Lower leg skin (tissue), 3 donors: ENCODE measurements around the gene FAM110A.

ENCODE experiments used
- CTCF ChIP-seq, 3 donors: fragments of 450-650 bp; IDR thresholded peaks; one replicate each; pipeline ENCODE4 v1.5.1; 2016; ENCODE audit warnings: antibody characterized with exemption in 3 of 3, mild to moderate bottlenecking in 3 of 3, moderate library complexity in 2 of 3
- POLR2A ChIP-seq, 2 donors: fragments of 450-650 bp; IDR thresholded peaks; one replicate each; pipeline ENCODE4 v1.6.1; 2016 to 2017; ENCODE audit warnings: antibody characterized with exemption in 2 of 2, mild to moderate bottlenecking in 1 of 2, moderate library complexity in 1 of 2

GRCh38 chr20:823574-823902 lies 10.0 kb upstream of the FAM110A start:
- TF ChIP-seq POLR2A (IDR thresholded peaks at IDR 0.05): no peak
- TF ChIP-seq CTCF (IDR thresholded peaks at IDR 0.05): no peak
